H1 (cell line): ENCODE results near the gene KISS1R. TPM values are rescaled to one million over a fixed set of nuclear protein-coding genes. Genes with fewer than 3 reads are reported as not detected.

Experiments
- HDAC6 ChIP-seq: IDR thresholded peaks from one replicate; pipeline ENCODE4 v1.7.1; 2012; ENCODE audit warnings: low read depth, mild to moderate bottlenecking, inconsistent platforms, low read length, moderate library complexity
- JUN ChIP-seq: IDR thresholded peaks from 2 replicates; pipeline ENCODE4 v1.6.1; 2011; ENCODE audit warnings: low read depth, mild to moderate bottlenecking, improper control_type of control experiment, low read length
- polyA plus RNA-seq, 7 experiments: library from polyadenylated mRNA; depleted of rRNA in 3 of 7; stranded (reverse) in 5 of 7; unstranded in 2 of 7; fragments of >200 nt in 5 of 7; fragments of 200-250 nt in 2 of 7; gene quantifications; 1 replicate in 5 of 7; 2 replicates in 1 of 7; 4 replicates in 1 of 7; pipeline versions ENCODE4 v1.2.1 to v1.2.3, GENCODE V29; 2011 to 2013; ENCODE audit warnings: missing spikeins in 2 of 7, mixed read lengths in 2 of 7
- total RNA-seq: library from RNA; stranded (reverse); fragmentation: NEBNext Ultra II Directional; extraction: Animal tissue kit (Norgen Biotek cat#: 25700); gene quantifications from 2 replicates; pipeline ENCODE4 v1.2.1, GENCODE V29; 2021

The KISS1R gene
- total and polyA plus RNA-seq, 2 of the 8 experiments (the other 6 are each of a cell fraction or from before 2014, with no cell fraction given), result 2.3 to 2.7 TPM

DNA sequence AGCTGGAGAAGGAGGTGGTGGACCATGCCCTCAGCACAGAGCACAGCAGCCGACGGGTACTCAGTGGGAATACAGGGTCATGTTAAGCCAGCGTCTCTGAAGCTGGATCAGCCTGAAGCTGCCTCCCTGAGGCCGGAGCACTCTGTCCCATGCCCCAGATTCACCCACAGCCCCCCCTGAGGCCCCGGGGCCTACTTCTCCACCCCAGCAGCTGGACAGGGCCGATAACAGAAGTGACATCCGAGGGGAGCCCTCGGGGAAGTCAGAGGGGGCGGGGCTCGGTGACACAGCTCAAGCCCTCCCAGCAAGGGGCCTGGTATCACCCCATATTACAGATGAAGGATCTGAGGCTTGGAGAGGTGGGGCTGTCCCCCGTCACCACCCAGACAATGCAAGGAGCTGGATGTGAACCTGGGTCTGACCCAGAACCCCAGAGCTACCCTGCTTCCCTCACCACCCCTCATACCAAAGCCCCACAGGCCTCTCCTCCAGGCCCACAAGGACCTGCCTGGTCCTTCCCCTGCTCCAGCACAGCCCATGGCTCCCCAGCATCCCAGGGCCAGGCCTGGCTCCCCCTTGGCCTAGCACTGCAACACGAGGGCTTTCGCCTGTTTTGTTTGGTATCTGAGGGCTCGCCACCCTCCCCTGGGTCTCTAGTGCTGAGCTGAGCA is 9.8 kb upstream of the KISS1R start (continued):
- no peak for TF ChIP-seq HDAC6
- TF ChIP-seq JUN, result no peak
